Endodermal cell (in vitro differentiated cells): Measurements from ENCODE around the gene NHLH1. TPM values are rescaled to one million over a fixed set of nuclear protein-coding genes. Genes with fewer than 3 reads are reported as not detected.

ENCODE experiments used
- DNase-seq: peaks from one replicate; pipeline ENCODE4 v3.0.0-alpha.2; 2017
- H3K27ac ChIP-seq: 2 replicates; pipeline ENCODE4 v1.5.1; 2013; ENCODE audit warnings: mild to moderate bottlenecking, low read depth, low read length, moderate library complexity
- H3K27me3 ChIP-seq: 2 replicates; pipeline ENCODE4 v1.6.1; 2013; ENCODE audit warnings: mild to moderate bottlenecking, low read length, moderate library complexity; ENCODE audit not compliant: insufficient read depth, control insufficient read depth, poor library complexity, severe bottlenecking
- H3K36me3 ChIP-seq: 2 replicates; pipeline ENCODE4 v1.7.0; 2013; ENCODE audit warnings: mild to moderate bottlenecking, low read length, moderate library complexity; ENCODE audit not compliant: control insufficient read depth, insufficient read depth
- H3K4me1 ChIP-seq: one replicate; pipeline ENCODE4 v1.7.0; 2013; ENCODE audit warnings: low read length; ENCODE audit not compliant: control insufficient read depth, insufficient read depth
- H3K4me3 ChIP-seq: 2 replicates; pipeline ENCODE4 v1.5.1; 2013; ENCODE audit warnings: mild to moderate bottlenecking, low read length, moderate library complexity
- H3K9ac ChIP-seq: 2 replicates; pipeline ENCODE4 v1.6.1; 2013; ENCODE audit warnings: mild to moderate bottlenecking, low read length, moderate library complexity; ENCODE audit not compliant: poor library complexity, severe bottlenecking; ENCODE audit errors: extremely low read depth
- H3K9me3 ChIP-seq: 2 replicates; pipeline ENCODE4 v1.6.1; 2013; ENCODE audit warnings: mild to moderate bottlenecking, low read length, moderate library complexity; ENCODE audit not compliant: control insufficient read depth
- H3K27ac Mint-ChIP-seq: 2 replicates; pipeline ENCODE4 v1.8.0; 2020; ENCODE audit warnings: mixed read lengths
- H3K27me3 Mint-ChIP-seq: 2 replicates; pipeline ENCODE4 v1.8.0; 2021; ENCODE audit warnings: mild to moderate bottlenecking, mixed read lengths; ENCODE audit not compliant: insufficient read depth
- H3K36me3 Mint-ChIP-seq: 2 replicates; pipeline ENCODE4 v1.8.0; 2020; ENCODE audit warnings: low read depth, mixed read lengths
- H3K4me1 Mint-ChIP-seq: 2 replicates; pipeline ENCODE4 v1.8.0; 2020; ENCODE audit warnings: mixed read lengths
- H3K4me3 Mint-ChIP-seq: 2 replicates; pipeline ENCODE4 v1.8.0; 2020; ENCODE audit warnings: mild to moderate bottlenecking, moderate library complexity, mixed read lengths
- H3K9me3 Mint-ChIP-seq: 2 replicates; pipeline ENCODE4 v1.8.0; 2020; ENCODE audit warnings: mild to moderate bottlenecking, mixed read lengths
- CTCF ChIP-seq: fragments of 200-600 bp; sonication (generic); conservative IDR thresholded peaks from 2 replicates; pipeline ENCODE4 v1.5.0; 2021; ENCODE audit warnings: antibody characterized with exemption, mild to moderate bottlenecking
- WGBS, 2 experiments: methylation state at CpG; one replicate each; pipeline versions ENCODE4 v1.1.5 to v1.1.7; 2013; ENCODE audit warnings: missing lambda C conversion rate in 2 of 2, mixed read lengths in 1 of 2; ENCODE audit not compliant: insufficient coverage in 1 of 2, insufficient read length in 1 of 2; 5-methylcytosine and 5-hydroxymethylcytosine counted together
- total RNA-seq, 2 donors: library from RNA; stranded (reverse); fragmentation: NEBNext Ultra II Directional in 1 of 2; extraction: Animal tissue kit (Norgen Biotek cat#: 25700) in 1 of 2; gene quantifications; 2 replicates in 1 of 2; 3 replicates in 1 of 2; pipeline ENCODE4 v1.2.1, GENCODE V29; 2021

Gene NHLH1
- total RNA-seq, 2 donors from 2014 or later: 0.31 to 0.57 TPM

DNA sequence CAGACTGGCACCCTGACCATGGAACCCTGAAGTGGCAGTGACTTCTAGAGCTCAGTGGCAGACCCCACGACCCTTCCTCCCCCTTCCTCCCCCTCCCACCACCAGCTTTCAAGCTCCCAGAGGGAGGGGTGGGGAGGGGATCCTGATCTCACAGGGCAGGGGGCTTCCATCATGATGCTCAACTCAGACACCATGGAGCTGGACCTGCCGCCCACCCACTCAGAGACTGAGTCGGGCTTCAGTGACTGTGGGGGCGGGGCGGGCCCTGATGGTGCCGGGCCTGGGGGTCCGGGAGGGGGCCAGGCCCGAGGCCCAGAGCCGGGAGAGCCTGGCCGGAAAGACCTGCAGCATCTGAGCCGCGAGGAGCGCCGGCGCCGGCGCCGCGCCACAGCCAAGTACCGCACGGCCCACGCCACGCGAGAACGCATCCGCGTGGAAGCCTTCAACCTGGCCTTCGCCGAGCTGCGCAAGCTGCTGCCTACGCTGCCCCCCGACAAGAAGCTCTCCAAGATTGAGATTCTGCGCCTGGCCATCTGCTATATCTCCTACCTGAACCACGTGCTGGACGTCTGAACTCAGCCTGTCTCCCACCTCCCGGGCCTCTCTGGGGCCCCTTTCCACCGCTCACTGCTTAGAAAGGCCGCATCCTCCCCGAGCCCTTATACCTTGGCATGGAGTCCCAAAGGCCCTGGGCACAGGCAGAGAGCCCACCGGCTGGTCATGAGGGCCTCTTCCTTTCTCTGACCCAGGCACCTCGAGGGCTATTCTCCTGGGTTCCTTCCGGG, 3.9 kb downstream of the NHLH1 start:
- no peak for DNase-seq
- TF ChIP-seq CTCF: no peak
- Histone ChIP-seq H3K9me3 (no peaks in the 10 kb centered on the region), H3K27me3 (no peaks in the 10 kb centered on the region), H3K9ac (no peak overlapping the region), H3K4me3 (no peak overlapping the region), H3K27ac (no peak overlapping the region), H3K36me3 (no peaks in the 10 kb centered on the region), H3K4me1 (peaks cover 5% of the 10 kb centered on the region)
- Mint-ChIP-seq H3K4me3 (no peak overlapping the region), H3K27me3 (no peaks in the 10 kb centered on the region), H3K9me3 (no peaks in the 10 kb centered on the region), H3K27ac (no peak overlapping the region), H3K36me3 (no peaks in the 10 kb centered on the region), H3K4me1 (peaks cover 14% of the 10 kb centered on the region)
- 93 to 94% methylated on average over 25 to 41 of the region's 42 CpGs for WGBS, 2 experiments

DNA sequence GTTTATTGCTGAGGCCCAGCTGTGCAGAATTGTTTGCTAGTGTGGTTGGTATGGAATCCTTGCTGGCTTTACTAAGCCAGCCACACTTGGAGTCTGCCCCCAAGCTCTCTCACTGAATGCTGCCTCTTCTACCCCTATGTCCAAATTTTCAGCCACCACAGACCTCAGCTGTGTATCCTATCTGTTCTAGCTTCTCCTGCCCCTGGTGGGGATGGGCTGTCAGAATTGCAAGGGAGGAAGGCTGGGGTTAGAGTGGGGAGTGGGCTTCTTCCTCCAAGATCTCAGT, 4.4 kb downstream of the NHLH1 start:
- Mint-ChIP-seq H3K27ac (no peak overlapping the region), H3K4me1 (peaks cover 19% of the 10 kb centered on the region), H3K4me3 (no peak overlapping the region), H3K9me3 (no peaks in the 10 kb centered on the region), H3K27me3 (no peaks in the 10 kb centered on the region), H3K36me3 (no peaks in the 10 kb centered on the region)
- Histone ChIP-seq H3K9ac (no peak overlapping the region), H3K36me3 (no peaks in the 10 kb centered on the region), H3K4me3 (no peak overlapping the region), H3K27me3 (no peaks in the 10 kb centered on the region), H3K9me3 (no peaks in the 10 kb centered on the region), H3K4me1 (peaks cover 10% of the 10 kb centered on the region), H3K27ac (no peak overlapping the region)
- DNase-seq: no peak
- no peak for TF ChIP-seq CTCF

DNA sequence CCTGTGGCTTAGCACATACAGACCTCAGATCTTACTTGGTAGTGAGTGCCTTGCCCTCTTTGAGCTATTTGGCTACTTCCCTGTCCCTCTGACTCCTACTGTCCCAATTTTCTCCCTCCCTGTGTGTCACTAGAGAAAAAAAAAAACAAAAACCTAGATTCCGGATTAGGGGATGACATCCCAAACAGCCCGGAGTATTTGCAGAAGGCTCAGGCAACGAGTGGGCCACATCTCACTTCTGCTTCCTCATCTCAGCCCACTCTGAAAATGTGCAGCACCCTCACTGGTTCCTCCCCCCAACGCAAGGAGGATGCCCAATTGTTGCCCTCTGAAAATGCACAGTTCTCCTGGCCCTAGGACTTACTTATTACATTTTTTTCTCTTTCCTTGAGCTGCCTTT, 4.9 kb downstream of the NHLH1 start:
- H3K27me3 Mint-ChIP-seq: no peaks in the 10 kb centered on the region
- no peak overlapping the region for H3K27ac Mint-ChIP-seq
- H3K4me3 ChIP-seq: no peak overlapping the region
- H3K27me3 ChIP-seq: no peaks in the 10 kb centered on the region
- no peak overlapping the region for H3K4me3 Mint-ChIP-seq
- no peaks in the 10 kb centered on the region for H3K9me3 ChIP-seq
- H3K9ac ChIP-seq: no peak overlapping the region
- H3K9me3 Mint-ChIP-seq: no peaks in the 10 kb centered on the region
- no peak overlapping the region for H3K27ac ChIP-seq
- WGBS, 2 experiments: 89 to 100% methylated on average over 1 to 4 of the region's 4 CpGs
- no peaks in the 10 kb centered on the region for H3K36me3 Mint-ChIP-seq
- peaks cover 10% of the 10 kb centered on the region for H3K4me1 ChIP-seq
- DNase-seq: no peak
- TF ChIP-seq CTCF: no peak
- no peaks in the 10 kb centered on the region for H3K36me3 ChIP-seq
- H3K4me1 Mint-ChIP-seq: peaks cover 21% of the 10 kb centered on the region
